Esophagus muscularis mucosa (tissue), 4 donors: Measurements from ENCODE around the gene ITGA7. TPM values are rescaled to one million over a fixed set of nuclear protein-coding genes. Genes with fewer than 3 reads are reported as not detected.
A peak's percentile ranks its signal among the peaks of the same experiment; 100 is the strongest.

Source experiments
- DNase-seq: peaks from one replicate; pipeline ENCODE4 v3.0.0-alpha.2; 2017; ENCODE audit errors: extremely low spot score
- H3K27ac ChIP-seq, 4 donors: fragments of 200-600 bp; sonication (generic); replicated peaks in 1 of 4; 1 replicate in 3 of 4; 2 replicates in 1 of 4; pipeline ENCODE4 v1.5.1; 2016 to 2019; ENCODE audit warnings: mild to moderate bottlenecking in 1 of 4
- H3K27me3 ChIP-seq, 4 donors: fragments of 200-600 bp; sonication (generic); one replicate each; pipeline versions ENCODE4 v1.5.1 to v1.6.0; 2016 to 2019
- H3K36me3 ChIP-seq, 4 donors: fragments of 200-600 bp; sonication (generic); one replicate each; pipeline ENCODE4 v1.5.1; 2016 to 2019
- H3K4me1 ChIP-seq, 4 donors: fragments of 200-600 bp; sonication (generic); one replicate each; pipeline ENCODE4 v1.5.1; 2016 to 2019
- H3K4me3 ChIP-seq, 4 donors: fragments of 200-600 bp; sonication (generic); 1 replicate in 2 of 4; 2 replicates in 2 of 4; pipeline ENCODE4 v1.5.1; 2016 to 2019; ENCODE audit warnings: mild to moderate bottlenecking in 4 of 4, moderate library complexity in 1 of 4
- H3K9me3 ChIP-seq, 4 donors: fragments of 200-600 bp; sonication (generic); 1 replicate in 3 of 4; 2 replicates in 1 of 4; pipeline ENCODE4 v1.5.1; 2016 to 2019
- CTCF ChIP-seq, 3 experiments: fragments of 200-600 bp in 2 of 3; fragments of 450-650 bp in 1 of 3; sonication (generic) in 2 of 3; IDR thresholded peaks; one replicate each; pipeline ENCODE4 v1.5.1; 2017 to 2019; ENCODE audit warnings: antibody characterized with exemption in 3 of 3, mild to moderate bottlenecking in 2 of 3, moderate library complexity in 1 of 3
- EP300 ChIP-seq: sonication (generic); formaldehyde crosslinking; IDR thresholded peaks from one replicate; pipeline ENCODE4 v1.6.1; 2017; ENCODE audit warnings: antibody characterized with exemption
- POLR2A ChIP-seq: fragments of 450-650 bp; IDR thresholded peaks from one replicate; pipeline ENCODE4 v1.6.1; 2017; ENCODE audit warnings: antibody characterized with exemption, moderate library complexity, mild to moderate bottlenecking, low read depth
- POLR2AphosphoS5 ChIP-seq, 2 donors: sonication (generic); formaldehyde crosslinking; IDR thresholded peaks; one replicate each; pipeline ENCODE4 v1.6.1; 2017; ENCODE audit warnings: antibody characterized with exemption in 2 of 2
- WGBS: methylation state at CpG from one replicate; pipeline ENCODE4 v1.1.5; 2018; 5-methylcytosine and 5-hydroxymethylcytosine counted together
- intact Hi-C: fragments of 100-400 bp; cut with DNase I; formaldehyde crosslinking; loops from one replicate; pipeline ENCODE4 v1.15.1; 2023
- total RNA-seq, 4 donors: library from RNA; depleted of rRNA; stranded (reverse); fragments of >200 nt; gene quantifications; one replicate each; pipeline versions ENCODE4 v1.1.0 to v1.2.1, GENCODE V29; 2016

The ITGA7 gene
- total RNA-seq, 4 donors from 2014 or later = 155 to 245 (median 218) TPM

- intact Hi-C loops = no loop called here
- no peaks in the 10 kb centered on the region for H3K9me3 ChIP-seq
- peaks cover 30 to 74% (median 58%) of the 10 kb centered on the region in 4 donors for H3K4me1 ChIP-seq
- no peak for DNase-seq
- WGBS = 70% methylated on average over 17 of the region's 21 CpGs
- H3K27me3 ChIP-seq = no peaks in the 10 kb centered on the region
- H3K4me3 ChIP-seq = no peak overlapping the region
- TF ChIP-seq EP300 = no peak
- no peak for TF ChIP-seq POLR2AphosphoS5 (IDR thresholded peaks at IDR 0.05)
- peaks cover 19 to 62% (median 48%) of the 10 kb centered on the region in 4 donors for H3K36me3 ChIP-seq
- peak overlapping the region; percentile 17 to 100 (median 26) for H3K27ac ChIP-seq
Measured at GRCh38 chr12:55700255-55701018, 7.3 kb downstream of the ITGA7 start.

GRCh38 chr12:55699471-55700055, 8.1 kb downstream of the ITGA7 start:
- 68% methylated on average over 5 of the region's 5 CpGs for WGBS
- intact Hi-C loops = no loop called here
- no peak for DNase-seq
- Histone ChIP-seq H3K4me3 (no peak overlapping the region), H3K27ac (peak overlapping the region; percentile 9 to 100 (median 22)), H3K36me3 (peaks cover 27 to 71% (median 57%) of the 10 kb centered on the region in 4 donors), H3K27me3 (no peaks in the 10 kb centered on the region), H3K9me3 (no peaks in the 10 kb centered on the region), H3K4me1 (peaks cover 30 to 65% (median 54%) of the 10 kb centered on the region in 4 donors)
- TF ChIP-seq POLR2A (no peak), EP300 (no peak), CTCF (IDR thresholded peaks at IDR 0.05) (no peak), POLR2AphosphoS5 (IDR thresholded peaks at IDR 0.05) (no peak)

- WGBS = 70% methylated on average over 1 of the region's 1 CpG
- intact Hi-C loops = no loop called here
- H3K27ac ChIP-seq = peak overlapping the region; percentile 9 to 100 (median 30)
- no peak overlapping the region for H3K4me3 ChIP-seq
- peaks cover 30 to 59% (median 48%) of the 10 kb centered on the region in 4 donors for H3K4me1 ChIP-seq
- peaks cover 33 to 77% (median 63%) of the 10 kb centered on the region in 4 donors for H3K36me3 ChIP-seq
- no peaks in the 10 kb centered on the region for H3K27me3 ChIP-seq
- H3K9me3 ChIP-seq = no peaks in the 10 kb centered on the region
- DNase-seq = no peak
- TF ChIP-seq EP300 (no peak), POLR2AphosphoS5 (IDR thresholded peaks at IDR 0.05) (no peak), CTCF (IDR thresholded peaks at IDR 0.05) (no peak), POLR2A (no peak)
Measured at GRCh38 chr12:55698965-55699364, 8.7 kb downstream of the ITGA7 start.

GRCh38 chr12:55698241-55698955, 9.3 kb downstream of the ITGA7 start:
- 77% methylated on average over 5 of the region's 16 CpGs for WGBS

More at GRCh38 chr12:55698241-55698955, 9.3 kb downstream of the ITGA7 start:
- Histone ChIP-seq H3K9me3 (no peaks in the 10 kb centered on the region), H3K4me3 (no peak overlapping the region), H3K4me1 (peaks cover 30 to 53% (median 42%) of the 10 kb centered on the region in 4 donors), H3K27me3 (no peaks in the 10 kb centered on the region), H3K27ac (peak overlapping the region; percentile 9 to 100 (median 24)), H3K36me3 (peaks cover 39 to 83% (median 69%) of the 10 kb centered on the region in 4 donors)
- TF ChIP-seq POLR2A (no peak), EP300 (no peak), CTCF (IDR thresholded peaks at IDR 0.05) (no peak), POLR2AphosphoS5 (IDR thresholded peaks at IDR 0.05) (no peak)
- intact Hi-C loops = no loop called here
- no peak for DNase-seq
